Right lobe of liver (tissue), 4 donors: ENCODE data around the gene SPON2.

Source experiments
- POLR2A ChIP-seq: fragments of 450-650 bp; IDR thresholded peaks from one replicate; pipeline ENCODE4 v1.6.1; 2017; ENCODE audit warnings: antibody characterized with exemption, mild to moderate bottlenecking
- TF ChIP-seq, protein P1 (sequence below), 4 donors: fragments of 200-600 bp in 3 of 4; fragments of 450-650 bp in 1 of 4; IDR thresholded peaks; one replicate each; pipeline versions ENCODE4 v1.5.1 to v1.8.0; 2016 to 2022; ENCODE audit warnings: antibody characterized with exemption in 4 of 4, mild to moderate bottlenecking in 2 of 4
- donor health status: DM: no; HTN: no; CAD: no.
- donor health status: DM: no; HTN: no; CAD: no.
- donor health status: DM: no; HTN: yes; CAD: no.

DNA sequence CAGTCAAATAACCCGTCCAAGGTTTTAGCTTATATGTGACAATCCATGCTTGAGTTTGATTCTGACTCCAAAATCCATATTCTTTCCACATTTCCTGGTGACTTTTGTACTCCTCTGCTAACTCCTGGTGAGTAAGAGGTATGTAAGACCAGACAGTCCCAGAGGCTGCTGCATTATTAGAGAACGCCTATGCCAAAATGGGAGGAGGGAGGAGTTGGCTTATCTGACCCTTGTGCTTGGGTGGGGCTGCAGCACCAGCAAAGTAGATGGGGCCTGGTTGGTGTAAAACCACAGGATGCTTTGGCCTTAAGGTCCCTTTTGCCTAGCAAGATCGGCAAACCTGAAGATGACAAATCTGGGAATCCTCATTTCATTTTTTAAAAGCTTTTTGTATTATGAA lies 49.9 kb downstream of the SPON2 start:
- TF ChIP-seq, protein P1, sequence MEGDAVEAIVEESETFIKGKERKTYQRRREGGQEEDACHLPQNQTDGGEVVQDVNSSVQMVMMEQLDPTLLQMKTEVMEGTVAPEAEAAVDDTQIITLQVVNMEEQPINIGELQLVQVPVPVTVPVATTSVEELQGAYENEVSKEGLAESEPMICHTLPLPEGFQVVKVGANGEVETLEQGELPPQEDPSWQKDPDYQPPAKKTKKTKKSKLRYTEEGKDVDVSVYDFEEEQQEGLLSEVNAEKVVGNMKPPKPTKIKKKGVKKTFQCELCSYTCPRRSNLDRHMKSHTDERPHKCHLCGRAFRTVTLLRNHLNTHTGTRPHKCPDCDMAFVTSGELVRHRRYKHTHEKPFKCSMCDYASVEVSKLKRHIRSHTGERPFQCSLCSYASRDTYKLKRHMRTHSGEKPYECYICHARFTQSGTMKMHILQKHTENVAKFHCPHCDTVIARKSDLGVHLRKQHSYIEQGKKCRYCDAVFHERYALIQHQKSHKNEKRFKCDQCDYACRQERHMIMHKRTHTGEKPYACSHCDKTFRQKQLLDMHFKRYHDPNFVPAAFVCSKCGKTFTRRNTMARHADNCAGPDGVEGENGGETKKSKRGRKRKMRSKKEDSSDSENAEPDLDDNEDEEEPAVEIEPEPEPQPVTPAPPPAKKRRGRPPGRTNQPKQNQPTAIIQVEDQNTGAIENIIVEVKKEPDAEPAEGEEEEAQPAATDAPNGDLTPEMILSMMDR (IDR thresholded peaks at IDR 0.05), result no peak
- TF ChIP-seq POLR2A, result no peak
